ENCODE data around the gene LAMTOR2. TPM values are rescaled to one million over a fixed set of nuclear protein-coding genes. Genes with fewer than 3 reads are reported as not detected.

LAMTOR2 gene
- total RNA-seq, 1 experiment from 2014 or later: 60.2 TPM

GRCh38 chr1:156075775-156076204, 21.2 kb downstream of the LAMTOR2 start (continued):
- no peak for TF ChIP-seq ATF3 (IDR thresholded peaks at IDR 0.05)
- TF ChIP-seq EGR1 (IDR thresholded peaks at IDR 0.05; ENCODE audit: low read depth): no peak

GRCh38 chr1:156076609-156077429, 22.2 kb downstream of the LAMTOR2 start:
- Histone ChIP-seq H3K27ac (ENCODE audit: low read depth, low read length) (no peak overlapping the region), H3K4me1 (ENCODE audit: control insufficient read depth in 1 of 2, insufficient read depth in 2 of 2, low read length in 2 of 2) (peaks cover 0 to 17% of the 10 kb centered on the region in 2 experiments; a peak in 3 of 4 replicates), H3K9me2 (ENCODE audit: insufficient read depth) (no peaks in the 10 kb centered on the region), H3K79me2 (ENCODE audit: insufficient read depth, low read length) (no peaks in the 10 kb centered on the region), H3K4me3 (replicated peaks in 1 of 2; ENCODE audit: low read depth in 1 of 2, low read length in 2 of 2) (no peak overlapping the region), H3K36me3 (ENCODE audit: control insufficient read depth in 1 of 2, insufficient read depth in 2 of 2, low read length in 2 of 2) (peaks cover under 1 to 10% of the 10 kb centered on the region in 2 experiments; a peak in 1 of 4 replicates), H3K27me3 (ENCODE audit: insufficient read depth, low read length) (no peaks in the 10 kb centered on the region), H3K9me3 (ENCODE audit: control insufficient read depth in 1 of 2, insufficient read depth in 1 of 2, low read depth in 1 of 2, low read length in 2 of 2) (no peaks in the 10 kb centered on the region), H2AFZ (ENCODE audit: low read depth, low read length, poor library complexity, severe bottlenecking) (no peak overlapping the region), H4K20me1 (ENCODE audit: insufficient read depth) (no peaks in the 10 kb centered on the region), H3K9ac (ENCODE audit: low read length) (no peak overlapping the region), H3K4me2 (ENCODE audit: low read length) (no peak overlapping the region)
- no TSS peak for BruUV-seq (replicated peaks)
- TF ChIP-seq REST (IDR thresholded peaks at IDR 0.05; ENCODE audit: low read depth) (no peak), EGR1 (IDR thresholded peaks at IDR 0.05; ENCODE audit: low read depth) (no peak), EZH2phosphoT487 (IDR thresholded peaks at IDR 0.05; ENCODE audit: borderline replicate concordance) (no peak), RAD21 (IDR thresholded peaks at IDR 0.05; ENCODE audit: low read depth) (no peak), ZBTB33 (IDR thresholded peaks at IDR 0.05; ENCODE audit: extremely low read depth, insufficient replicate concordance, low read length) (no peak)
- DNase-seq (ENCODE audit: low read depth, low spot score) (no peak), ATAC-seq (no peak)
- ChIA-PET POLR2A (no interaction called here), RAD21 (ENCODE audit: low non-redundant PET in 1 of 2, low total read pairs in 2 of 2, uncharacterized antibody in 2 of 2, unreplicated experiment in 2 of 2) (no interaction called here), CTCF (no interaction called here)
- intact Hi-C loops (cut with micrococcal nuclease): no loop called here

Data from HCT116 (cell line).